GM13977 (cell line): Measurements from ENCODE around the gene MPHOSPH9.

ENCODE experiments used
- DNase-seq: peaks from one replicate; pipeline ENCODE4 v3.0.0; 2012; ENCODE audit warnings: low spot score
- CTCF ChIP-seq: IDR thresholded peaks from 2 replicates; pipeline ENCODE4 v1.5.1; 2012; ENCODE audit warnings: mild to moderate bottlenecking, control low read depth; ENCODE audit not compliant: insufficient read depth; ENCODE audit errors: extremely low read depth, missing control alignments
- in situ Hi-C: fragments of 300-500 bp; cut with MboI; formaldehyde crosslinking; loops from one replicate; pipeline ENCODE4 v1.12.0; 2022; ENCODE audit warnings: low sequenced_read_pairs, low pct_unique_long_range_greater_than_20kb, mixed read lengths, inconsistent platforms; ENCODE audit not compliant: unreplicated experiment

Gene MPHOSPH9

DNA sequence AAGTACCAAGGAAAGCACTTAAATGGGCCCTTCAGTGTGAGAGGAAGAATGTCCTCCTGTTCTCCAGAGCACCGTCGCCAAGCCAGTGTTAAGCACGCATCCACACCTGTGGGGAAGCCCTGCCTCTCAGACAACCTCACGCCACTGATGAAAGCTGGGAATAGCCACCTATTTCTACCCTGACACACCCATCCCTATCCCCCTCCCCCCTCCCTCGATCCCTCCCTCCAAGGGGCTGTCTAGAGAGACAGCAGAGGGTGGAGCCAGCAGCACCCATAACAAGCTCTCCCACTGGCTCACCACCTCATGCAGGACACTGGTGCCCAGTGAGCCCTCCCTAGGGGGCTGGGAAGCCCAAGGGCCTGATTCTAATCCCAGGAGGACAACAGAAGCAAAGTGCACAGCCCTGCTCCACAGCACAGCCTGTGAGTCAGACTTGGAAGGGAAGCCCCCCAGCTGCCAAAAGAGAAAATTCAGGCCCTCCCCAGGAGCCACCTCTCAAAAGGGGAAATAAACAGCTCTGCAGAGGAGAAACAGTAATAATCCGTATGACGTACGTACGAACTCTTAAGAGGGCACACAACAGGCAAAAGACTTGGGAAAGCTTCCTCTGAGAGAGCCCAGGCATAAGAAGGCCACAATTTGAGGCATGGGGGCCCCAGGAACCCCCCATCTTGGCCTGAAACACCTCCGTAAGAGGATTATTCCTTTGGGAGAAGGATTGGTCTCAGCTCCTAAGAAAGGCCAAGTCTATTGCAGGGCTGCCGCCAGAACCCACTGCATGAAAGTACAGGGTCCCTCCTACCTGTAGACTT lies 89.8 kb downstream of the MPHOSPH9 start:
- DNase-seq = no peak
- TF ChIP-seq CTCF = no peak

GRCh38 chr12:123142518-123142840 lies 90.5 kb downstream of the MPHOSPH9 start:
- no peak for TF ChIP-seq CTCF
- in situ Hi-C loops = no loop called here

More for the DNA sequence above, 89.8 kb downstream of the MPHOSPH9 start:
- in situ Hi-C loops = no loop called here

DNA sequence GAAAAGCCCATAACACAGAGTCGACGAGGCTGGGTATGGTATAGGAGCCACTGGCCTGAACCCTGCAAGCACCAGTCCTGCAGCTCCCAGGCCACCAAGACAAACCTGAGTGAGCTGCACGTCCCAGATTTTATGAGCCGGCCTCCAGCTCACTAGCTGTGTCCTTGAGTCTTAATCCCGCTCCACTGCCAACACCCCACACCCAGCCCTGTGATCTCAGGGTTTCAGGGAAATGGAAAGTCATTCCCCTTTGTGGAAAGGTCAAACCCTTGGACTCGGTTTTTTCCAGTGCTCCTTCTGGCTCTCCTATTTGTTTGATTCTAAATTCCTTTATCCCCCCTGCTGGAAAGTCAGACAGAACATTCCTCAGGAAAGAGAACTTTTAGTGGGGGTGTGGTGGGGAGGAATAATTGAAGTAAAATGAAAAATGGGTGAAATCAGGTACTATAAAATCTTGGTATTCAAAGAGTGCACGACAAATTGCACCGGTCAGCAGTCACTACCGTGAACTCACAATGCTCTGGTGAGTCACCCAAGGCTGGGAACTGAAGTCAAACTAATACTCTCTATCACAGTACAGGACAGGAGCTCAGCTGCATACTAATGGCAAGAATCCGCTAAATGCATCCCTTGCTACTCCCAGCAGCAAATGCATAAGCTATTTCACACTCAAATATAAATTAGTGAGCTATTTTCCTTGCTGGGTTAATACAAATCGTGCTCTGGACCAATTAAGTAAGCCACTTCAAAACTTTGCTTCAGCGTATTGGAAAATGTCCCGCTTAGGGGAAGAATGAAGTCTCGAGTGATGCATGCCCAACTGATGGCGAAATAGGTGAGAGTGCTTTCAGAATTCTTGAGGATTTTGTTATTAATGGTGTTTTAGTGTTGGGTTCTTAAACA lies 91.1 kb downstream of the MPHOSPH9 start:
- TF ChIP-seq CTCF = no peak
- in situ Hi-C loops = no loop called here
- DNase-seq = no peak

More at GRCh38 chr12:123142518-123142840, 90.5 kb downstream of the MPHOSPH9 start:
- DNase-seq = no peak

GRCh38 chr12:123140676-123141614 lies 92.0 kb downstream of the MPHOSPH9 start:
- in situ Hi-C loops = no loop called here
- no peak for DNase-seq
- no peak for TF ChIP-seq CTCF

DNA sequence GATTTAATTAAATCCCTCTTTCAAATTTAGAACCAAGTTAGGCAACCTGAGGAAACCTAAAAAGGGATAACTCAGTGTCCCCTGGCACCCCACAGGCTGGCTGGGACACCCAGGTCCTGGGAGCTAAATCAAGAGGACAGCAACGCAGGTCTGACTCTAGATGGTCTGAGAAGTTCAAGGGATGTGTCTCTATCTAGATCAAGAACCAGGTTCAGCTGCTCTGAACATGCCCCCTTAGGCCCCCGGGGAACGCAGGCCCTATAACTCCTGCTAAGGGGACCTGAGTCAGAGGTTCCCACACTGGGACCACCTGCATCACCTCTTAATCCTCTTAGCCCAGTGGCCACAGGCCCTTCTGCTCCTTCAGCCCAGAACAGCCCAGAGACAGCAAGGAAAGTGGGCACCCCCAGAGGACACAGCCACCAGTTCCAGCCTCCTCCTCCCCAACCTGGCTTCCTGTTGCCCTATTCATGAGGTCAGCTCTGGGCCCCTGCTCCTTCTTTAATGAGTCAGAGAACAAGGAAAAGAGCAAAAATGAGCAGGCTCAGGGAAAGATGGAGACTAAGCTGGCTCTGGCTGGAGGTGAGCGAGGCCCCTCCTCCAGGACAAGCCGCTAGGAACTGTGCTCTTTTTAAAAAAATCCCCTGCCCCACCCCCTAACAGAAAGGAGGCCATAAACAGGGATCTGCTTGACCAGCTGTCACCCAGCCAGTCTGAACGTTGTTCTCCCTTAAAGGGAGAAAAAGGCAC lies 92.8 kb downstream of the MPHOSPH9 start:
- no peak for TF ChIP-seq CTCF
- in situ Hi-C loops = no loop called here
- no peak for DNase-seq
